ENCODE data around the gene PCNX1.

Gene PCNX1

GRCh38 chr14:71148627-71149026 is 241.4 kb downstream of the PCNX1 start:
- in situ Hi-C loops (cut with MboI; ENCODE audit: low pct_unique_long_range_greater_than_20kb, low sequenced_read_pairs, unreplicated experiment), result no loop called here
- TF ChIP-seq CTCF (IDR thresholded peaks at IDR 0.05; ENCODE audit: extremely low read depth, insufficient read depth, missing control alignments), result no peak
- DNase-seq (ENCODE audit: low spot score), result no peak

GRCh38 chr14:71150737-71151136 is 243.5 kb downstream of the PCNX1 start:
- no peak for DNase-seq (ENCODE audit: low spot score)
- TF ChIP-seq CTCF (IDR thresholded peaks at IDR 0.05; ENCODE audit: extremely low read depth, insufficient read depth, missing control alignments), result no peak
- in situ Hi-C loops (cut with MboI; ENCODE audit: low pct_unique_long_range_greater_than_20kb, low sequenced_read_pairs, unreplicated experiment), result no loop called here

- no peak for TF ChIP-seq CTCF (IDR thresholded peaks at IDR 0.05; ENCODE audit: extremely low read depth, insufficient read depth, missing control alignments)
- DNase-seq (ENCODE audit: low spot score), result no peak
- in situ Hi-C loops (cut with MboI; ENCODE audit: low pct_unique_long_range_greater_than_20kb, low sequenced_read_pairs, unreplicated experiment), result no loop called here
These were observed 248.5 kb downstream of the PCNX1 start for GRCh38 chr14:71155743-71156142.

GRCh38 chr14:71163050-71163841 is 256.0 kb downstream of the PCNX1 start:
- in situ Hi-C loops (cut with MboI; ENCODE audit: low pct_unique_long_range_greater_than_20kb, low sequenced_read_pairs, unreplicated experiment), result loop anchor here (10.0 kb wide), 1 partner anchor 132 kb away; no protein-coding TSS in a partner anchor
- DNase-seq (ENCODE audit: low spot score), result no peak
- no peak for TF ChIP-seq CTCF (IDR thresholded peaks at IDR 0.05; ENCODE audit: extremely low read depth, insufficient read depth, missing control alignments)

GRCh38 chr14:71163842-71164629 is 256.8 kb downstream of the PCNX1 start:
- TF ChIP-seq CTCF (IDR thresholded peaks at IDR 0.05; ENCODE audit: extremely low read depth, insufficient read depth, missing control alignments), result no peak
- in situ Hi-C loops (cut with MboI; ENCODE audit: low pct_unique_long_range_greater_than_20kb, low sequenced_read_pairs, unreplicated experiment), result loop anchor here (10.0 kb wide), 1 partner anchor 131 kb away; no protein-coding TSS in a partner anchor
- no peak for DNase-seq (ENCODE audit: low spot score)

Measured in GM13977 (cell line).